HG03378 (cell line): ENCODE results near the gene CFAP157.

Experiments
- ATAC-seq: cut with Tn5 transposase; IDR thresholded peaks from one replicate; pipeline ENCODE4 v1.9.1; 2021; ENCODE audit warnings: mild to moderate bottlenecking, moderate library complexity; ENCODE audit not compliant: unreplicated experiment

CFAP157 gene

GRCh38 chr9:127692071-127692470 lies 14.7 kb upstream of the CFAP157 start:
- ATAC-seq: no peak

GRCh38 chr9:127693143-127693542 lies 13.6 kb upstream of the CFAP157 start:
- no peak for ATAC-seq

- ATAC-seq: no peak
Observed at GRCh38 chr9:127693697-127694096, 13.1 kb upstream of the CFAP157 start.

- no peak for ATAC-seq
Observed at GRCh38 chr9:127694890-127695720, 11.7 kb upstream of the CFAP157 start.

- ATAC-seq: no peak
Observed at GRCh38 chr9:127697575-127697974, 9.2 kb upstream of the CFAP157 start.

- no peak for ATAC-seq
Observed at GRCh38 chr9:127698386-127698785, 8.4 kb upstream of the CFAP157 start.

- ATAC-seq: no peak
Observed at GRCh38 chr9:127698985-127699670, 7.7 kb upstream of the CFAP157 start.

- ATAC-seq: no peak
Observed at GRCh38 chr9:127700140-127700539, 6.6 kb upstream of the CFAP157 start.

- no peak for ATAC-seq
Observed at GRCh38 chr9:127700594-127701255, 6.1 kb upstream of the CFAP157 start.

- ATAC-seq: no peak
Observed at GRCh38 chr9:127703289-127703946, 3.4 kb upstream of the CFAP157 start.

- no peak for ATAC-seq
Observed at GRCh38 chr9:127705577-127706379, 1.0 kb upstream of the CFAP157 start.

GRCh38 chr9:127707766-127708165 lies 978 bp downstream of the CFAP157 start:
- ATAC-seq: no peak

- ATAC-seq: no peak
Observed at GRCh38 chr9:127708952-127709587, 2.3 kb downstream of the CFAP157 start.

GRCh38 chr9:127710204-127710783 lies 3.5 kb downstream of the CFAP157 start:
- ATAC-seq: no peak

GRCh38 chr9:127711226-127711701 lies 4.5 kb downstream of the CFAP157 start:
- no peak for ATAC-seq

- ATAC-seq: no peak
Observed at GRCh38 chr9:127711831-127712274, 5.1 kb downstream of the CFAP157 start.

- ATAC-seq: no peak
Observed at GRCh38 chr9:127712371-127712770, 5.6 kb downstream of the CFAP157 start.

GRCh38 chr9:127712867-127713266 lies 6.1 kb downstream of the CFAP157 start:
- ATAC-seq: no peak

GRCh38 chr9:127714020-127714750 lies 7.4 kb downstream of the CFAP157 start:
- no peak for ATAC-seq
